Cardiac fibroblast (primary cell): ENCODE measurements around the gene MYH15.

Experiments used
- DNase-seq, 2 donors: peaks; one replicate each; pipeline versions ENCODE4 v3.0.0 to v3.0.0-alpha.2; 2010; ENCODE audit warnings: low read depth in 2 of 2
- H3K4me3 ChIP-seq, 2 donors: replicated peaks in 1 of 2; 1 replicate in 1 of 2; 2 replicates in 1 of 2; pipeline ENCODE4 v1.5.1; 2011; ENCODE audit warnings: low read depth in 2 of 2, low read length in 2 of 2, mild to moderate bottlenecking in 2 of 2, moderate library complexity in 1 of 2
- TF ChIP-seq, protein P1 (sequence below): IDR thresholded peaks from one replicate; pipeline ENCODE4 v1.5.1; 2011; ENCODE audit warnings: low read depth, mild to moderate bottlenecking, low read length, inconsistent platforms

Gene MYH15

DNA sequence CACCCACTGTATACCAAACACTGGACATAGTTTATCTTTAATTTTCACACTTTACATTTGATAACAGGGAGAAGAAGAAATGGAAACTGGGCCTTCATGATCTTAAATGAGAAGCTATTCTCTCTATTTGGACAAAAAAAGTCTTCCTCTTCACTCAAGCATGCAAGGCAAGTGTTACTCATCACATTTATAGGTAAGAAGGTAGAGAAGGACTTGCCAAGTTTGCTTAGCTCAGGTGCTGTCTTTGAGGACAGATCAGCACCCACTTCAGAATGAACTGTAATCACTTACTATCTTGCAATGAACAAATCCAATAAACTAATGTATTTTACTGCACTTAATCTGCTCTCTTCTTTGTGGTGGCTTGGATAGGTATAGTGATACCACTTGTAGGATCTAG is 1.1 kb upstream of the MYH15 start:
- H3K4me3 ChIP-seq: no peak overlapping the region
- TF ChIP-seq, protein P1, sequence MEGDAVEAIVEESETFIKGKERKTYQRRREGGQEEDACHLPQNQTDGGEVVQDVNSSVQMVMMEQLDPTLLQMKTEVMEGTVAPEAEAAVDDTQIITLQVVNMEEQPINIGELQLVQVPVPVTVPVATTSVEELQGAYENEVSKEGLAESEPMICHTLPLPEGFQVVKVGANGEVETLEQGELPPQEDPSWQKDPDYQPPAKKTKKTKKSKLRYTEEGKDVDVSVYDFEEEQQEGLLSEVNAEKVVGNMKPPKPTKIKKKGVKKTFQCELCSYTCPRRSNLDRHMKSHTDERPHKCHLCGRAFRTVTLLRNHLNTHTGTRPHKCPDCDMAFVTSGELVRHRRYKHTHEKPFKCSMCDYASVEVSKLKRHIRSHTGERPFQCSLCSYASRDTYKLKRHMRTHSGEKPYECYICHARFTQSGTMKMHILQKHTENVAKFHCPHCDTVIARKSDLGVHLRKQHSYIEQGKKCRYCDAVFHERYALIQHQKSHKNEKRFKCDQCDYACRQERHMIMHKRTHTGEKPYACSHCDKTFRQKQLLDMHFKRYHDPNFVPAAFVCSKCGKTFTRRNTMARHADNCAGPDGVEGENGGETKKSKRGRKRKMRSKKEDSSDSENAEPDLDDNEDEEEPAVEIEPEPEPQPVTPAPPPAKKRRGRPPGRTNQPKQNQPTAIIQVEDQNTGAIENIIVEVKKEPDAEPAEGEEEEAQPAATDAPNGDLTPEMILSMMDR: no peak
- DNase-seq: no peak

DNA sequence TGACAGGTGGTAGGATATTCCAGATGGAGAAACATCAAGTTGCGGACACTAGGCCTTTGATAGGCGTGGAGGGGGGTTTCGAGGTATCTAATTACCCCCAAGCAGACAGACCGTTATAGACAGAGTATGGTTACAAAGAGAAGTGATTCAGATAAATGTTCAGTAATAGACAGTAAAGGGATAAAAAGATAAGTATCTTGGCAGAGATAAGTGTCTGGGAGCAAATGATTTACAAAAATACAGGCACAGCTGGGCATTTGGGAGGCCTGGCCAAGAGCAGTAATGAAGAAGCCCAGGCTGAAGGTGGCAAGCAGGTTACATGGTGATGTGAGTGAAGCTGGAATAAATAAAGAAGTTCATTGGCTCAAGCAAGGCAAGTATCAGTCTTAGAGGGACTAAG is 659 bp upstream of the MYH15 start:
- DNase-seq: no peak
- no peak overlapping the region for H3K4me3 ChIP-seq
- TF ChIP-seq, protein P1: no peak

DNA sequence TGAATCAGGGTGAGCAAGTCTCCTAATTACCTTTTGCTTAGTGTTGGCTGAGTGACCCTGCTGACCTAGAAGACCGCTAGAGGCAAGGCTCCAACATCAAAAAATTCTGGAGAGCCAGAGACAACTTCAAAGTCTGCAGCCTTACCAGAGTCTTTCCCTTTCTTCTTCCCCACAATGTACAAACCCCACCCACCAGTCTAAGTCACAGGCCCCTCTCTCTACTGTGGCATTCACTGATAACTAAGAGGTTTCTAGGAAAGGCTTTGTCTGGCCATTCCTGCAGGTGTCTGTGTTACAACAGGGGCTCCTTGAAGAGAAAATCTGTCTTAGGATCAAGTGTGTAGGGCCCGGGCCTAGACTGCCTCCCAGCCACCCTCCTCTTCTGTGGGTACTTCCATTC is 525 bp downstream of the MYH15 start:
- TF ChIP-seq, protein P1: no peak
- no peak for DNase-seq
- H3K4me3 ChIP-seq: no peak overlapping the region

DNA sequence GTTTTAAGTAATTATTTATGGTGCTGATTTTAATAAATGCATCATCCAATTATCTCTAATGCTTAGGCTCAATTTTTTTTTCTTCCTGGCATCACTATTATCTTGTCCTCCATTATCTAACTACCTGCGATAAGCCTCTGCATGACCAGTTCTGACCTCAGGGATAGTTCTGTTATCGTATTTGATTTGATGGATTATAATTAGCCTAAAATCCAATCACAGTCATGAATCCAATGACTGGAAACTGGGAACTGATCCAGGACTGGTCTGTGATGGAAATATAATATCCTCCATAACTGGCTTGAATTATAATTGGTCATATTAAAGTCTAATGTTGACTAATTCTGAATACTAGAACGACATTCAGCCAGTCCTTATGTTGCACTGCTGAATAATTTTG is 1.1 kb downstream of the MYH15 start:
- H3K4me3 ChIP-seq: no peak overlapping the region
- TF ChIP-seq, protein P1: no peak
- no peak for DNase-seq

DNA sequence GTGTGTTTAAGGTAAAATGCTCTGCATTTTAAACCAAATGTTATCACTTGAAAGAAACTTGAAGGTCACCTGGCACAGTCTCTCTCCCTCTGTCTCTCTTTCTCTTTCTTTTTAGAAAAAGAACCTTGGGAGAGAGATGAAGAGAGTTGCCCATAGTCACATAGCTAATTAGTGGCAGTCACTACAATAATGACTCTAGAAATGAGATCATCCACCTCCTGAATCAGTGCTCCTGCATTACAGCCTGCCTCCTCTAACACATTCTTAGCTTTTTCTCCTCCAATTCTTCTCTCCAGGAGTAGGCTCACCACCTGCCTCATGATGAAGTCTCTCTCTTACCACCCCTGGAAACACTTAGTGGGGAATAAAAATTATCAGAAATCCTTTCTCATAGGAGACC is 2.5 kb downstream of the MYH15 start:
- TF ChIP-seq, protein P1: no peak
- no peak overlapping the region for H3K4me3 ChIP-seq
- DNase-seq: no peak

DNA sequence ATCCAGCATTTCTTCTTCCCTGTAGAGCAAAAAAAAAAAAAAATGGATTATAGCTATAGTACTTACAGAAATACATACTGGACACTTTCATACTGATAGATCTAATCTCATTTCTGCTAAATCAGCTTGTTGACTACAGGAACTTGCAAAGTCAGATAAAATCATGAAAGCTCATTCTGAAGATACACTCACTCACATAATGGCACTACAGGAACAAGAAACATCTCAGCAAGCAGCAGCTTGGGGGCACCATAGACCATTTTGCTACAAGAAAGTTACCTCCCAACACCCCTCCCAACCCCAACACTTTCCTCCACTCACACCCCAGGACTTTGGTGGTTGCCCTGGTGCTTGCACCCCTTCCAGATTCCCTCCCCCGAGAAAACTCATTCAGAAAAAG is 4.6 kb downstream of the MYH15 start:
- TF ChIP-seq, protein P1: no peak
- no peak for DNase-seq
- H3K4me3 ChIP-seq: no peak overlapping the region

DNA sequence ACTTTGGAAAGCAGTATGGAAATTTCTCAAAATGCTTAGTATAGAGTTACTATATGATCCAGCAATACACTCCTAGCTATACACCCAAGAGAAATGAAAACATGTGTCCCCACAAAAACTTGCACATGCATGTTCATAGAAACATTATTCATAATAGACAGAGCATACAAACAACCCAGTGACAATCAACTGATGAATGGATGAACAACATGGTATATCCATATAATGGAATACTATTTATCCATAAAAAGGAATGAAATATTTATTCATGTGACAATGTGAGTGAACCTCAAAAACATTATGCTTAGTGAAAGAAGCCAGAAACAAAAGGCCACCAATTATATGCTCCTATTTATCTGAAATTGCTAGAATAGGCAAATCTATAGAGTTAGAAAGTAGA is 6.7 kb downstream of the MYH15 start:
- no peak overlapping the region for H3K4me3 ChIP-seq
- no peak for DNase-seq
- TF ChIP-seq, protein P1: no peak
